ENCODE measurements around the gene WNT5A.
"Not testable (repeated sequence)": the region's sequence is repeated elsewhere in the genome, so short reads cannot be mapped to it uniquely, and the experiment has no call there.

WNT5A gene

DNA sequence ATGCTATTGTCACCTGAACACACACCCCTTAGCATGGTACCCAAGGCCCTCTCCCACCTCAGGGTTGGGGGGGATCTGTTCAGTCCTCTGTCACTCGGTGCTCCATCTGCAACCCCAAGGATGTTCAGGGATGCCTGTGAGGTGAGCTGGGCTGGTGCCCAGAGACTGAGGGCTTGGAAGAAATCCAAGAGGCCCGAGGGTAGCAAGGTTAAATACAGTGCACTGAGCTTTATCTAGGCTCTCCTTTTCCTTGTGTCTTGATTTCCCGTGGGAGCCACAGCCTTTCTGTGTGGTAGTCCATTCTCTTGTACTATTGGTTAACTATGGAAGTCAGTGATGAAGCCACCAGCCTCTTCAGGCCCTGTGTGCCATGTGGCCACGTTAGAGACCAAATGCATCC is 18.7 kb upstream of the WNT5A start:
- DNase-seq (ENCODE audit: low spot score), result no peak

DNA sequence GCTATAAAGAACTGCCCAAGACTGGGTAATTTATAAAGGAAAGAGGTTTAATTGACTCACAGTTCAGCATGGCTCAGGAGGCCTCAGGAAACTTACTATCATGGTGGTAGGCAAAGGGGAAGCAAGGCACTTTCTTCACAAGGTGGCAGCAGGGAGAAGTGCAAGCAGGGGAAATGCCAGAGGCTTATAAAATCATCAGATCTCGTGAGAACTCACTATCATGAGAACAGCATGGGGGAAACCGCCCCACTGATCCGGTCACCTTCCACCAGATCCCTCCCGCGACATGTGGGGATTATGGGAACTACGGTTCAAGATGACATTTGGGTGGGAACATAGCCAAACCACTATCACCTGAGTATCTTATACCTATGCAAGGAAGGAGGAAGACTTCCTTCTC is 18.0 kb upstream of the WNT5A start:
- DNase-seq (ENCODE audit: low spot score), result not testable (repeated sequence)

DNA sequence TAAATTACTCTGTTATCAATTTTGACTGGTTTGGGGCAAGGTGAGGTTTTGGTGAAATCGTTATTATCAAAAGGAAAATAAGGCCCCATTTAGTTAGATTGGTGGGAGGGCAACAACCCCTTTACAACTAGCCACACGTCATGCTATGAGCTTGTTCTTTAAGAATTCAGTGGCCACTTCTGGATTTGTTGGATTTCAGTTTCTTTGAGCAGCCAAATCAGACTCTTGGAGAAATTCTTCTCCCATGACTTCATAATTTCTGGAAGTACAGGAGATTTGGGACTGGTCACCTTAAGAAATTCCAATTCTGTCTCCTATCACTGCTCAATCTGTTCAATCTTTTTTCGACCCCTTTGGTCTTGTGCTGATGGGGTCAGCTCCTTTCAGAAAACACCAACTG is 14.8 kb upstream of the WNT5A start:
- no peak for DNase-seq (ENCODE audit: low spot score)

DNA sequence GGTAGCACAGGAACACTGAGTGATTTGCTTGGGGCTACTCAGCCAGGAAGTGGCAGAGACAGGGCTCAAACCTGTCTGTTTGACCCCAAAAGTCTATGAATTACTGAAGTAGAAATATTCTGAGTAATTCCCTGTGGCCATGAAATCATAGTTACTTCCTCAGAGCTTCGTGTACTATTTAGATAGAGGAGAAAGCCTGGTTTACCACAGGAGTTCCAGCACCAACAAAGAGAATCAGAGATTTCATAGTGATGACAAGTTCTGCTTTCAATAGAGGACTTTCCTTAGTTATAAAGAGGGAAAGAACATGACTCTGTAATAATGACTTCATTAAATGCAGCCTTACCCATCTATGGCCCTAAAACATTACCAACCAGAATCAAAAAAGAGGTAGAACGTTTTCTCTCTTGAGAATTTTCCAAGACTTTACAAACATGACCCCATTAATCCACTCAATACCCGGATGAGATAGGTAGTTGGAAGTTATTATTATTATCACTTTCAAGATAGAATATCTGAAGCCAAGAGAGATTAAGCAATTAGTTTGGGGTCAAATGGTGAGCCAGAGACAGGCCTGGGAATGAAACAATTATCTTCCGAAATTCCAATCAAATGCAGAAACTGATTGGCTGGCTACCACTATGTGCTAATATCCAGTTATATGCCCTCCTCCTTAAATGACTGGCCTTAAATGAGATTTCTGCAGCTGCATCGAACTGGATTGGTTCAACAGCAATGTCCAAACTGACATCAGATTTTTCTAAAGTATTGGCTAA is 13.6 kb upstream of the WNT5A start:
- DNase-seq (ENCODE audit: low spot score), result no peak

DNA sequence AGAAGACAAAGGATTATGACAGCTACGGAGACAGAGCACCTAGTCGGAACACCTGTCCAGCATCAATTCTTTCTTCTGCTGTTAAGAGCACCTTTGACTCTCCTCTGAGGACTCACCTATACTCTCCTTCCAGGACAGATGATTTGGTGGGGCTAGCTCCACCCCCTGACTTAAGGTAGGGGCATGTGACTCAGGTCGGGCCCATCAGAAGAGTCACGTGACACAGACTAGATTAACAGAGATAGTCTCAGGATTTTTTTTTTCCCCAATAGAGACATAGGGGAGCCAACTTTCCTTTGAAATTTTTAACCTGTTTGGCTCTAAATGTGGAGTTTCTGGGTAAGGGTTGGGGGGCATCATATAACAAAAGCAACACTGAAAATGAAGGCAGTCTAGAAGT is 11.4 kb upstream of the WNT5A start:
- no peak for DNase-seq (ENCODE audit: low spot score)

DNA sequence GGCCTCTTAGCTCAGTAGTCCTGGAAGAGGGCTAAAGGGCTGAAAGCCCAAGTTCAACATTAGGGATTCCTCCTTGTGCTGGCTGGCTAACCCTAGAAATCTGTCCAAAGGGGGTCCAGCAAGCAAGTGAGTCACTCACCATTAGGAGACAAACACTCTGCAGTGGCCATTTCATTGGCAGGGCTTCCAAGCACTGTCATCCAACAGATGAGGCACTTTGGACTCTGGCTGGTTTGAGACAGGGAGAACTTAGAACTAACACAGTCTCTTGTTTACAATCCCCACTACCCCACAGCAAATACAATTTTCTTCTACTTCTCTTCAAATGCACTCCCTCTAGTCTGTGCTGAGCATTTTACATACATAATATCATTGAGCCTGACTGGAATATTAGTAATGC is 10.1 kb upstream of the WNT5A start:
- no peak for DNase-seq (ENCODE audit: low spot score)

GRCh38 chr3:55494976-55495375 is 7.9 kb upstream of the WNT5A start:
- DNase-seq (ENCODE audit: low spot score), result no peak

DNA sequence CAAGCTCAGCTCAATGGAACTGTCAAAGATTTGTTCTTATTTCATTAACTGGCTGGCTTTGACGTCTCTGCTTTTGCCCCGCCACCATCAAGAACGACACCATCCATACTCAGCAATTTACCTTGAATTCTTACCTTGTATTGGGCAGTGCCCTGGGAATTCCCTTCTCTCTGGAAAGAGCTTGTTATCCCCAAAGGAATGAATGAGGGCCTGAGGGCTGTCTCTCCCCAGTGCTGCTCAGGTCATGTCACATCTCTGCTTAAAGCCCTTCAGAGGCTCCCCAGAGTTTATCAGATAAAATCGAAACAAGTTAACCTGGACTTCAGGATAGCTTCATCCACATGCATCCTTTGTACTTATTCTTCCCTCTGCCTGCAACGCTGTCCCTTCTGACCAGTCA is 5.9 kb upstream of the WNT5A start:
- no peak for DNase-seq (ENCODE audit: low spot score)

- DNase-seq (ENCODE audit: low spot score), result no peak
Measured at GRCh38 chr3:55491296-55491816, 4.2 kb upstream of the WNT5A start.

DNA sequence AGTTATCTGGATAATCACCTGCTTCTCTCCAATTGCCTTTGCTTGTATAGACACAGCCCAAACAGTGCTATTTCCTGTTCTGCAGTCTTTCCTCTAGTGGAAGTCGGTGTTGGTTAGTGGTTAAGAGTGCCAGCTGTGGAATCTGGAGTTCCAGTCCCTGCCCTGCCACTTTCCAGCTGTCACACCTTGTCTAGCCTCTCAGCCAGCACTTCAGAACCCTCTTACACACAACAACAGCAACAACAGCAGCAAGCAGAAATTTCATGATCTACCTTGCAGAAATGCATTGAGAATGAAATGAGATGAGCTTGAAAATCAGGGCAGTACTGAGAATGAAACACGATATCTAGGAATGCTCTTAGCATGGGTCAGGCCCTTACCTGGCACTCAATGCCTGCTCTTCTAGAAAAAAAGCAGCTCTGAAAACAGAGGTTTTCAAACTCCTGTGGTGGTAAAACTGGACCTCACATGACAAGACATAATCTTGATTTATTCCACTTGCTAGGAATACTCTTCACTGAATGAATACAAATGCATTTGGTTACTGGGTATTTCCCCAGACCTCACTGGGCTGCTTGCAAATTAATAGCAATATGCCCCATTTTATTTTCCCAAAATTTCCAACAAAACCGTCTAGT is 3.3 kb upstream of the WNT5A start:
- DNase-seq (ENCODE audit: low spot score), result no peak

DNA sequence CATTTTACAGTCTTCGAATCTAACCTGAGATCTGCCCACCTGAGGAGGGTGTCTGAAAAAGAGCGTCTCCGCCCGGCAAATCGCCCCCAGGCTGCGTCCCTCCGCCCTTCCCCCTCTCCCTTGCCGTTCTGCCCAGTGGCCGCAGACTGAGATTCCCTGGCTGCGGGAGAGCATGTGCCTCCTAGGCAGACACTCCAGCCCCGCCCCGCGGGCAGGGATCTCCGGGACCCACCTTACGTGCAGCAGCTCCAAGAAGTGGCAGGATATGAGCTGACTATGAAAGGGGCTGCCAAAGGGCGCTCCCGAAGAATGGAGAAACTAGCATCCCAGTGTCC is 2.7 kb upstream of the WNT5A start:
- no peak for DNase-seq (ENCODE audit: low spot score)

GRCh38 chr3:55488398-55489055 is 1.4 kb upstream of the WNT5A start:
- peak; percentile 78 for DNase-seq (ENCODE audit: low spot score)

GRCh38 chr3:55487381-55488241 is 505 bp upstream of the WNT5A start:
- no peak for DNase-seq (ENCODE audit: low spot score)

- DNase-seq (ENCODE audit: low spot score), result peak; percentile 36
Measured at GRCh38 chr3:55486101-55486856, 827 bp downstream of the WNT5A start.

DNA sequence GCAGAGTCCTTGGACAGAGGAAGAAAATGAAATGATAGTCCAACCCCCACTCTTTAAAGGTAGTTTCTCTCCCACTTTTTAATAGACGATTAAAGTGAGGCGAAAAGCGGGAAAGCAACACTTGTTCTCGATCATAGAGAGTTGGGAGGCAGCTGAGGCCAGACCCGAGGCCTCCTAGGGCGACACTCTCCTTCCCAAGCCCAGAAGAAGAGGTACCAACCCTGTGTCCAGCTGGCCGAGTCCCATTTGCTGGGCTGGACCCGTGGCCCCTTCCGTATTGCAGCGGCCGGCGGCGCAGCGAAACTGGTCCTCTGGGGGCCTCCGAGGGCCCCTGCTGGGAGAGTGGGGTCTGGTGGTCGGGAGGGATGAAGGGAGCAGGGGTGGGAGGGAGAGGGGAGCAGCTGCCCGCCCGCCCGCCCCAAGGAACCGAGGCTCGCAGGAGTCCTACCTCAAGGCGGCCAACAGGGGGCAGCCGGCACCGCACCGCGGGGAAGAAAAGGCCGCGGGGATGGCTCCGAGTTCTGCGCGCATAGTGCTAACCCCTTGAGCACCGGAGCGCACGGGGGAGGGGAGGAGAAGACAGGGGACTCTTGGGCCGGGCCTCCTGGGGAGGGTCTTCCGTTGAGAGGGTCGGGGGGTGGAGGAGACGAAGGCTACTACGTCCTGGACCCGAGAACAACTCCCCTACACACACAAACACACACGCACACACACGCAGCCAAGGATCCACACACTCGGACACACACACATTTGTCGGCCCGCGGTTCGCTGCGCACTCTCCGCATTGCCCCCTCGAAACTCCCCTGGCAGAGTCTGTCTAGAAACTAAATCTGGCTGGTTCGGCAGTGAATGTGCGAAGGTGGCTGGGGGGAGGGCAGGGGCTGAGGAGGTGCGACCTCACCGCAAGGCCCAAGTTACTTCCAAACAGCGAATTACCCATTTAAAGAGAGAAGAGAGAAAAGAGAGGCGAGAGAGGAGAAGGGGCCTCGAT is 2.0 kb downstream of the WNT5A start:
- DNase-seq (ENCODE audit: low spot score), result peak; percentile 85

- DNase-seq (ENCODE audit: low spot score), result no peak
Measured at GRCh38 chr3:55484191-55484689, 2.9 kb downstream of the WNT5A start.

GRCh38 chr3:55483196-55484095 is 3.7 kb downstream of the WNT5A start:
- no peak for DNase-seq (ENCODE audit: low spot score)

DNA sequence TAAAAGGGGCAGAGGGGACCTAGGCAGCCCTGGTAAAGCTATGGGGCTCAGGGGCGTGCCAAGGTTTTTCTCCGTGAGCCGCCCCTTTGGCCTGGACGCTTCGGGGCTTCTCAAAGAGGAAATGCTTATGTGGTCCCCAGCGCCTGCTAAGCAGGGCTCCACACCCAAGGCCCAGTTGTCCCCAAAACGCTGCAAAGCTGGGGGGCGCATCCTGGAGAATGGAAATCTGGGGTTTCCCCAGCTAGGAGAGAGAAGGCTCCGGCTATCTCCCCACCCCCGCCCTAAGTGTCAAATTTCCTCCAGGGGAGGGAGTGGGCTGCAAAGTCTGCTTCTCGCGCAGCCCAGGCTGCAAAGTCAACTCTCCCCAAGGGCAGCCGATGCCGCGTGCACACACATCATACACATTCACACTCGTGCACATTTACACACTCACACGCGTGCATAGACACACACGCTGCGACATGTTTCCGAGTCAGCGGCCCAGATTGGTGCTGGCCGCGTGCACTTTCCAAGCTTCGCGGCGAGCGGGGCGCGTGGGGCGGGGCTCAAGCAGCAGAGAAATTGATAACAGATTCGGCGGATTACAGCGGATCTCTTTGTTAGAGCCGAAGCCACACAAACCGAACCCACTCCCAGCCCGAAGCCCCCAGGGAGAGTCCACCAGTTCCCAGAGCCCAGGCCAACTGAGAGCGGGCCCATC is 4.5 kb downstream of the WNT5A start:
- peak; percentile 48 for DNase-seq (ENCODE audit: low spot score)

All from germinal center (tissue), 1 donor.